AG09309 (cell line): ENCODE results near the gene XK.

Experiments
- DNase-seq: peaks from one replicate; pipeline ENCODE4 v3.0.0-alpha.2; 2010; ENCODE audit warnings: low read depth
- H3K4me3 ChIP-seq: 2 replicates; pipeline ENCODE4 v1.5.1; 2011; ENCODE audit warnings: mild to moderate bottlenecking, low read depth, low read length, moderate library complexity; ENCODE audit not compliant: control insufficient read depth
- TF ChIP-seq, protein P1 (sequence below): IDR thresholded peaks from 2 replicates; pipeline ENCODE4 v1.5.1; 2011; ENCODE audit warnings: mild to moderate bottlenecking, low read depth, low read length, inconsistent platforms; ENCODE audit not compliant: insufficient read depth, control insufficient read depth; ENCODE audit errors: missing control alignments

XK gene, protein sequence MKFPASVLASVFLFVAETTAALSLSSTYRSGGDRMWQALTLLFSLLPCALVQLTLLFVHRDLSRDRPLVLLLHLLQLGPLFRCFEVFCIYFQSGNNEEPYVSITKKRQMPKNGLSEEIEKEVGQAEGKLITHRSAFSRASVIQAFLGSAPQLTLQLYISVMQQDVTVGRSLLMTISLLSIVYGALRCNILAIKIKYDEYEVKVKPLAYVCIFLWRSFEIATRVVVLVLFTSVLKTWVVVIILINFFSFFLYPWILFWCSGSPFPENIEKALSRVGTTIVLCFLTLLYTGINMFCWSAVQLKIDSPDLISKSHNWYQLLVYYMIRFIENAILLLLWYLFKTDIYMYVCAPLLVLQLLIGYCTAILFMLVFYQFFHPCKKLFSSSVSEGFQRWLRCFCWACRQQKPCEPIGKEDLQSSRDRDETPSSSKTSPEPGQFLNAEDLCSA

DNA sequence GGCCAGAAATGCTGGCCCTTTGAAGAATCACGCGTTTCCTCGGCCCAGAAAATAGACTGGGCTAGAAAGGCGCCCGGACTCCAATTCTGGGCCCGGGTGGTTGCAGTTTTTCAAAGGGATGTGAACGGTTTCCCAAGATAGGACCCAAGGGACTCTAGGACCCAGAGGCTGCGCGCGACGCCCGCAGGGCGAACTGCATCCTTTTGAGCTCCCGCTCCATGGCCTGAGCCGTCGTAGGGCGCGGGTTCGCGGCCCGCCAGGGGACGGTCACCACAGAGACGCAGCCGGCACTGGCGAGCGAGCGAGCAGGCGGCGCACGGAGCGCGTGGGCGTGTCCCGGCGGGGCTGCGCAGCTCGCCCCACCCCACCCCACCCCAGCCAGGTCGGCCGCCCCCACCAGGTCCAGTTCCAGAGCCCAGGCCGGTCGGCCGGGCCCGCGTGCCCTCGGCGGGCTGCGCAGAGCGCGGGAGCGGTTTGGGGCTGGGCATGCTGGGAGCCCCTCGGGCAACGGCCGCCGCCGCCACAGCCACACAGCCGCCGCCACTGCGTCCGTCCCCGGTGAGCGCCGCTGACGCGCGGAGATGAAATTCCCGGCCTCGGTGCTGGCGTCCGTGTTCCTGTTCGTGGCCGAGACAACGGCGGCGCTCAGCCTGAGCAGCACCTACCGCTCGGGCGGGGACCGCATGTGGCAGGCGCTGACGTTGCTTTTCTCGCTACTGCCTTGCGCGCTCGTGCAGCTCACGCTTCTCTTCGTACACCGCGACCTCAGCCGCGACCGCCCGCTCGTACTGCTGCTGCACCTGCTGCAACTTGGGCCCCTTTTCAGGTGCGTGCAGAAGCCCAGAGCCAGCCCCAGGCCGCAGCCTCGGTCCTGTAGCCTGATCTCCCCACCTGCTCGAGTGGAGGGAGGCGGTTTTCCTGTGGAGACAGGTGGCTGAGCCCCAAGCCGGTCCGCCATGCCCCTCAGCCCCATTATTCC, at the start of gene XK:
XK (plus strand) TSS at position 411 of the 979 bp plus-strand sequence; CDS start at position 582, 171 bp downstream.
- H3K4me3 ChIP-seq, result peak within 1 kb of the TSS; percentile 30
- TF ChIP-seq, protein P1, sequence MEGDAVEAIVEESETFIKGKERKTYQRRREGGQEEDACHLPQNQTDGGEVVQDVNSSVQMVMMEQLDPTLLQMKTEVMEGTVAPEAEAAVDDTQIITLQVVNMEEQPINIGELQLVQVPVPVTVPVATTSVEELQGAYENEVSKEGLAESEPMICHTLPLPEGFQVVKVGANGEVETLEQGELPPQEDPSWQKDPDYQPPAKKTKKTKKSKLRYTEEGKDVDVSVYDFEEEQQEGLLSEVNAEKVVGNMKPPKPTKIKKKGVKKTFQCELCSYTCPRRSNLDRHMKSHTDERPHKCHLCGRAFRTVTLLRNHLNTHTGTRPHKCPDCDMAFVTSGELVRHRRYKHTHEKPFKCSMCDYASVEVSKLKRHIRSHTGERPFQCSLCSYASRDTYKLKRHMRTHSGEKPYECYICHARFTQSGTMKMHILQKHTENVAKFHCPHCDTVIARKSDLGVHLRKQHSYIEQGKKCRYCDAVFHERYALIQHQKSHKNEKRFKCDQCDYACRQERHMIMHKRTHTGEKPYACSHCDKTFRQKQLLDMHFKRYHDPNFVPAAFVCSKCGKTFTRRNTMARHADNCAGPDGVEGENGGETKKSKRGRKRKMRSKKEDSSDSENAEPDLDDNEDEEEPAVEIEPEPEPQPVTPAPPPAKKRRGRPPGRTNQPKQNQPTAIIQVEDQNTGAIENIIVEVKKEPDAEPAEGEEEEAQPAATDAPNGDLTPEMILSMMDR, result no peak
- DNase-seq, result no peak

DNA sequence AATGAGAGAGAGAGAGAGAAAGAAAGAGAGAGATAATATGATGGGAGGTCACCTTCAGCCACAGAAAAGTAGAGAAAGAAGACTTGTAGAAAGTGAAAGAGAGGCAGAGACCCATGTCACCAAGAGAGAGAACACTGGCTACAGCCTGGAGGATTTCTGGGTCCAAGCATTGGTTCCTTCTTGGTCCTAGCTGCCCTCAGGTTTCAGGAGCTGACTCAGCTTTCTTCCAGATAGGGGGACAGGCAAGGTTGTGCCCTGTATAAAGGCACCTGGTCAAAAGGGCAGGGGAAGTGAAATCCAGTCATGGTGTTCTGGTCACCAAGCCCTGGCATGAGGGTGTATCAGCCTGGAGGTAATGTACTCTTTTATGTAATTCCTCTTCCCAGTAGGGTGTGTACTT, 47.5 kb upstream of the XK start:
- DNase-seq, result no peak
- H3K4me3 ChIP-seq, result no peak overlapping the region
- TF ChIP-seq, protein P1, result no peak

DNA sequence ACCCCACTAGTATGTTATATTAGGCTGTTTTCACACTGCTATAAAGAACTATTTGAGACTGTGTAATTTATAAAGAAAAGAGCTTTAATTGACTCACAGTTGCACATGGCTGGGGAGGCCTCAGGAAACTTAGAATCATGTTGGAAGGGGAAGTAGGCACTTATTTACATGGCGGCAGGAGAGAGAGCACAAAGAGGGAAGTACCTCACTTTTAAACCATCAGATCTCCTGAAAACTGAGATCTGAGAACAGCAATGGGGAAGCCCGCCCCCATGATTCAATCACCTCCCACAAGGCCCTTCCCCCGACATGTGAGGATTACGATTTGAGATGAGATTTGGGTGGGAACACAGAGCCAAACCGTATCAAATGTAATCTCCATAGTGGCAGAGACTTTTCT, 45.4 kb upstream of the XK start:
- TF ChIP-seq, protein P1, result no peak
- DNase-seq, result no peak

DNA sequence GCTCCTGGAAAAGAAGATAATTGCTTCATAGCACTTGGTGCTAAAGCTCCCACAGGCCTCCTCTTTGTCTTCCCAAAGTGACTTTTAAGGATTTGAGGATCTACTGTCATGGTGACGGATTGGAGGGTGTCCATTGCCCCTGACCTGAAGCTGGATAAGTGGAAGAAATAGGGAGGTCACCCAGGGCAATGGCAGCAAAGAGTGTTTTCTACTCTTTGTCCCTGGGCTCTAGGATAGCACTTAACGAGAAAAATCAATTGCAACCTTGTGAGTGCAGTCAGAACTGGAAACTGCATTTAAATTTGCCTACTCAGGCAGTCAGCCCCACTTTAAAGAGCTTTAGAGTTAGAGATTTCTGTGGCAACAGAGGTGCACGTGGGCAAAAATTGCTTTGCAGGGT, 43.7 kb upstream of the XK start:
- TF ChIP-seq, protein P1, result no peak
- no peak overlapping the region for H3K4me3 ChIP-seq
- DNase-seq, result no peak

More for the DNA sequence above, 45.4 kb upstream of the XK start:
- H3K4me3 ChIP-seq, result no peak overlapping the region

DNA sequence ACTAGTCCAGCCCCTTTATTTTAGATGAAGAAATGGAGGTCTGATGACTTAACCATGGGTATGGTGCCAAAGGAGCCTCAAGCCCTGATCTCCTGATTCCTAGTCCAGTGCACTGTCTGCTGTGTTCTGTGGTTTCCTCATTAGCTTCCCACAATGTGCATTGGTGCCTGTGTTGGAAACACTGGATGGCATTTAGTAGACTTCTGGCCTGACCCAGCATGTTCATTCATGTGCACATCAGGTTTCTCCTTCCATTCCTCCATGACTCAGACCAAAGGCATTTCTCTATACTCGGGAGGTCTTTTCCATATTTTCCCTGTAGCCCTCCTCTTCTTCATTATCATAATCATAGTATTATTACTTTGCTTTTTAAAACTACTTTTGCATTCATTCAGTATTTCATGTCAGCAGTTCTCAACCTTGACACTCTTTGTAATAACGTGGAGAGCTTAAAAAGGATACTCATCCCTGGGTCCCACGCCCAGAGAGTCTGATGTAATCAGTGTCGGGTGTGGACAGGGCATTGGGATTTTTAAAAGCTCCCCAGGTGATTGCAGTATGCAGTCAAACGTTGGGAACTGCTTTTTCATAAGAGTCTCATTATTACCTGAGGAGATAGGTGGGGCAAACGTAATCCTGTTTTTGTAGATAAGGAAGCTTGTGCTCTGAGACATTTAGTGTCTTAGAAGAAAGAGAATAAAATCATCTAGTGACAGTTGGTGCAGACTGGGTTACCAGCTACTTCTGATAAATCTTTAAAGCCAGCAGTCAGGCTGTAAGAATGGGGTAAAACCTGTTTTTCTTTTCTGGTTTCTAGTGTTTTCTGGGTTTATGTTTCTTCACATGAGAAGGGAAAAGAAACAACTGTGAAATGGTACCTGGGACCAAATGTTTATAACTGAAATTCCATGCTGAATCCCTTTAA, 40.9 kb upstream of the XK start:
- no peak overlapping the region for H3K4me3 ChIP-seq
- DNase-seq, result no peak

More for the DNA sequence above, 40.9 kb upstream of the XK start:
- TF ChIP-seq, protein P1, result no peak
